HG03571 (cell line): ENCODE data around the gene ZNF70.

ENCODE experiments used
- ATAC-seq: cut with Tn5 transposase; IDR thresholded peaks from one replicate; pipeline ENCODE4 v1.9.1; 2021; ENCODE audit not compliant: unreplicated experiment

The ZNF70 gene

GRCh38 chr22:23695571-23696325, 55.2 kb downstream of the ZNF70 start:
- ATAC-seq: no peak

GRCh38 chr22:23695141-23695540, 55.8 kb downstream of the ZNF70 start:
- ATAC-seq: no peak

- ATAC-seq: no peak
Observed at GRCh38 chr22:23693979-23694680, 56.8 kb downstream of the ZNF70 start.

GRCh38 chr22:23692598-23693291, 58.2 kb downstream of the ZNF70 start:
- no peak for ATAC-seq

- ATAC-seq: no peak
Observed at GRCh38 chr22:23691748-23692423, 59.0 kb downstream of the ZNF70 start.

GRCh38 chr22:23690713-23691112, 60.2 kb downstream of the ZNF70 start, which contains the start of gene RGL4:
TSS of gene RGL4 (plus strand) at chr22:23691013. CDS start at chr22:23692031, 1,018 bp downstream.
- ATAC-seq: no peak

GRCh38 chr22:23689414-23689813, 61.5 kb downstream of the ZNF70 start:
- no peak for ATAC-seq
